ENCODE data around the gene CHTF18. TPM values are rescaled to one million over a fixed set of nuclear protein-coding genes. Genes with fewer than 3 reads are reported as not detected.

Gene CHTF18
- total RNA-seq, 1 donor from 2014 or later: 11.3 TPM

DNA sequence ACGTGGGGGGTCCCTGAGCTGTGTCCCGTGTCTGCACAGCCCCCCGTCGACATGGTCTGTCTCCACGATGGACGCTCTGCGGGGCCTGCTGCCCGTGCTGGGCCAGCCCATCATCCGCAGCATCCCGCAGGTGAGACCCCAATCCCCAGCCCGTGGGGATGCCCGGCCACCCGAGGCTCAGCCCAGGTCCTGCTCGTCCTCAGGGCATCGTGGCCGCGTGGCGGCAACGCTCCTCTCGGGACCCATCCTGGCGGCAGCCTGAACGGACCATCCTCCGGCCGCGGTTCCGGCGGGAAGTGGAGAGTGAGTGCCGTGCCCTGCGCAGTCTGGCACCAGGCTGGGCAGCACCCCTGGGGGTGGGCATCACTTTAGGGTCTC lies 22.9 kb upstream of the CHTF18 start:
- intact Hi-C loops (cut with DNase I): no loop called here
- ATAC-seq (no peak), DNase-seq (no peak)
- TF ChIP-seq, protein P1, sequence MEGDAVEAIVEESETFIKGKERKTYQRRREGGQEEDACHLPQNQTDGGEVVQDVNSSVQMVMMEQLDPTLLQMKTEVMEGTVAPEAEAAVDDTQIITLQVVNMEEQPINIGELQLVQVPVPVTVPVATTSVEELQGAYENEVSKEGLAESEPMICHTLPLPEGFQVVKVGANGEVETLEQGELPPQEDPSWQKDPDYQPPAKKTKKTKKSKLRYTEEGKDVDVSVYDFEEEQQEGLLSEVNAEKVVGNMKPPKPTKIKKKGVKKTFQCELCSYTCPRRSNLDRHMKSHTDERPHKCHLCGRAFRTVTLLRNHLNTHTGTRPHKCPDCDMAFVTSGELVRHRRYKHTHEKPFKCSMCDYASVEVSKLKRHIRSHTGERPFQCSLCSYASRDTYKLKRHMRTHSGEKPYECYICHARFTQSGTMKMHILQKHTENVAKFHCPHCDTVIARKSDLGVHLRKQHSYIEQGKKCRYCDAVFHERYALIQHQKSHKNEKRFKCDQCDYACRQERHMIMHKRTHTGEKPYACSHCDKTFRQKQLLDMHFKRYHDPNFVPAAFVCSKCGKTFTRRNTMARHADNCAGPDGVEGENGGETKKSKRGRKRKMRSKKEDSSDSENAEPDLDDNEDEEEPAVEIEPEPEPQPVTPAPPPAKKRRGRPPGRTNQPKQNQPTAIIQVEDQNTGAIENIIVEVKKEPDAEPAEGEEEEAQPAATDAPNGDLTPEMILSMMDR (IDR thresholded peaks at IDR 0.05): no peak
- Histone ChIP-seq H3K4me1 (peaks cover under 1% of the 10 kb centered on the region), H3K27me3 (ENCODE audit: low read depth) (no peaks in the 10 kb centered on the region), H3K27ac (no peak overlapping the region), H3K9me3 (no peaks in the 10 kb centered on the region), H3K4me3 (no peak overlapping the region), H3K36me3 (no peaks in the 10 kb centered on the region)

DNA sequence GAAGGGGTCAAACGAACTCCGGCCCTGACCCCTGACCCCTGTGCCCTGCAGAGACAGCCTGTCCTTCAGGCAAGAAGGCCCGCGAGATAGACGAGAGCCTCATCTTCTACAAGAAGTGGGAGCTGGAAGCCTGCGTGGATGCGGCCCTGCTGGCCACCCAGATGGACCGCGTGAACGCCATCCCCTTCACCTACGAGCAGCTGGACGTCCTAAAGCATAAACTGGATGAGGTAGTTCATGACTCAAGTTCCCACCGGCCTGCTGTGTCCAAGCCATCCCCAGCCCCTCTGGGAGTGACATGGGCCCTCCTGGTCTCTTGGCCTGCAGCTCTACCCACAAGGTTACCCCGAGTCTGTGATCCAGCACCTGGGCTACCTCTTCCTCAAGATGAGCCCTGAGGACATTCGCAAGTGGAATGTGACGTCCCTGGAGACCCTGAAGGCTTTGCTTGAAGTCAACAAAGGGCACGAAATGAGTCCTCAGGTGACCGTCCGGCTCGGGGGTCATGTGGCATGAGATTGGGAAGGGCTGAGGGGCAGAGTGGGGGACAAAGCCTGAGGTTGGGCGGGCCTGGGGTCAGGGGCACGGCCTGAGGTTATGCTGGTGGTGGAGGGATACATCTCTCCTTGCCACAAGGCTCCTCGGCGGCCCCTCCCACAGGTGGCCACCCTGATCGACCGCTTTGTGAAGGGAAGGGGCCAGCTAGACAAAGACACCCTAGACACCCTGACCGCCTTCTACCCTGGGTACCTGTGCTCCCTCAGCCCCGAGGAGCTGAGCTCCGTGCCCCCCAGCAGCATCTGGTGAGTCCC lies 22.2 kb upstream of the CHTF18 start:
- intact Hi-C loops (cut with DNase I): no loop called here
- no peaks in the 10 kb centered on the region for H3K4me1 ChIP-seq
- no peaks in the 10 kb centered on the region for H3K9me3 ChIP-seq
- no peak for ATAC-seq
- no peak for DNase-seq
- H3K36me3 ChIP-seq: no peaks in the 10 kb centered on the region
- H3K4me3 ChIP-seq: no peak overlapping the region
- H3K27ac ChIP-seq: no peak overlapping the region
- H3K27me3 ChIP-seq (ENCODE audit: low read depth): no peaks in the 10 kb centered on the region
- TF ChIP-seq, protein P1 (IDR thresholded peaks at IDR 0.05): no peak

DNA sequence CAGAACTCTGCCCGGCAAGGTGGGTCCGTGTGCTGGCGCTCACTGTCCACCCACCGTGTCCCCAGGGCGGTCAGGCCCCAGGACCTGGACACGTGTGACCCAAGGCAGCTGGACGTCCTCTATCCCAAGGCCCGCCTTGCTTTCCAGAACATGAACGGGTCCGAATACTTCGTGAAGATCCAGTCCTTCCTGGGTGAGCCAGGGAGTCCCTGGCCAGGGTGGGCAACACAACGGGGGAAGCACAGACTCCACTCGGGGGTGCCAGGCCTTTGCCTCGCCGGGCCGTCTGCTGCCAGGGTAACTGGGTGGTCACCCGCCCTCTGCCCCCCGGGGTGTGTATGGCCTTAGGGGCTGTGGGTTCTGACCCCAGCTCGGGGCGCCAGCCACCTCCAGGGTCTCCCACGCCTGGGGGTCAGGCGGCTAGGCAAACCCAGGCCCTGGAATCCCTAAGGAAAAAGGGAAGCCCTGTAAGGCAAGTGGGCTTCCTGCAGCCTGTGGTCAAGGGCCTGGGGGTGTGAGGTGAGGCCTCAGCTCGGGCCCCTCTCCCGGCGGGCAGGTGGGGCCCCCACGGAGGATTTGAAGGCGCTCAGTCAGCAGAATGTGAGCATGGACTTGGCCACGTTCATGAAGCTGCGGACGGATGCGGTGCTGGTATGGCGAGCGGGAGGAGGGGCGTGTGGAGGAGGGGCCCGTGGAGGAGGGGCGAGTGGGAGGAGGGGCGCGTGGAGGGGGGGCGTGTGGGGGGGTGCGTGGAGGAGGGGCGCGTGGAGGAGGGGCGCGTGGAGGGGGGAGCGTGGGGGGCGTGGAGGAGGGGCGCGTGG lies 21.4 kb upstream of the CHTF18 start:
- no peak overlapping the region for H3K4me3 ChIP-seq
- TF ChIP-seq, protein P1 (IDR thresholded peaks at IDR 0.05): no peak
- no peak for ATAC-seq
- DNase-seq: no peak
- intact Hi-C loops (cut with DNase I): no loop called here
- H3K27me3 ChIP-seq (ENCODE audit: low read depth): no peaks in the 10 kb centered on the region
- H3K36me3 ChIP-seq: no peaks in the 10 kb centered on the region
- H3K9me3 ChIP-seq: no peaks in the 10 kb centered on the region
- no peaks in the 10 kb centered on the region for H3K4me1 ChIP-seq
- no peak overlapping the region for H3K27ac ChIP-seq

DNA sequence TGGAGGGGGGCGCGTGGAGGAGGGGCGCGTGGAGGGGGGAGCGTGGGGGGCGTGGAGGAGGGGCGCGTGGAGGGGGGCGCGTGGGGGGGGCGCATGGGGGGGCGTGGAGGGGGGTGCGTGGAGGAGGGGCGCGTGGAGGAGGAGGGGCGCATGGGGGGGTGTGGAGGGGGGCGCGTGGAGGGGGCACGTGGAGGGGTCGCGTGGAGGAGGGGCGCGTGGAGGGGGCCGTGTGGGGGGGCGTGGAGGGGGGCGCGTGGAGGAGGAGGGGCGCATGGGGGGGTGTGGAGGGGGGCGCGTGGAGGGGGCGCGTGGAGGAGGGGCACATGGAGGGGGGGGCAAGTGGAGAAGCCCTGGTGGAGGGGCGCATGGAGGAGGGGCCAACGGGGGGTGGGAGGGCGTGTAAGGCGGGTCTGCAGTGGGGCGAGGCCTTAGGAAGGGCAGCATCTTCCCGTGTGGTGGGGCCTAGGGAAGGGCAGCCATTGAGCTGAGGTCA lies 20.6 kb upstream of the CHTF18 start:
- no peak for DNase-seq
- no peaks in the 10 kb centered on the region for H3K9me3 ChIP-seq
- H3K36me3 ChIP-seq: no peaks in the 10 kb centered on the region
- intact Hi-C loops (cut with DNase I): no loop called here
- no peaks in the 10 kb centered on the region for H3K4me1 ChIP-seq
- ATAC-seq: no peak
- H3K4me3 ChIP-seq: no peak overlapping the region
- H3K27ac ChIP-seq: no peak overlapping the region
- TF ChIP-seq, protein P1 (IDR thresholded peaks at IDR 0.05): no peak
- no peaks in the 10 kb centered on the region for H3K27me3 ChIP-seq (ENCODE audit: low read depth)

DNA sequence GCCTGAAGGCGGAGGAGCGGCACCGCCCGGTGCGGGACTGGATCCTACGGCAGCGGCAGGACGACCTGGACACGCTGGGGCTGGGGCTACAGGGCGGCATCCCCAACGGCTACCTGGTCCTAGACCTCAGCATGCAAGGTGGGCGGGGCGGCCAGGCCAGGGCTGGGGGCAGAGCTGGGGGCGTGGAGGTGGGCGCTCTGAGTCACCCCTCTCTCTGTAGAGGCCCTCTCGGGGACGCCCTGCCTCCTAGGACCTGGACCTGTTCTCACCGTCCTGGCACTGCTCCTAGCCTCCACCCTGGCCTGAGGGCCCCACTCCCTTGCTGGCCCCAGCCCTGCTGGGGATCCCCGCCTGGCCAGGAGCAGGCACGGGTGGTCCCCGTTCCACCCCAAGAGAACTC lies 20.0 kb upstream of the CHTF18 start:
- ATAC-seq (no peak), DNase-seq (no peak)
- no peak overlapping the region for H3K27ac ChIP-seq
- H3K9me3 ChIP-seq: no peaks in the 10 kb centered on the region
- TF ChIP-seq, protein P1 (IDR thresholded peaks at IDR 0.05): no peak
- H3K36me3 ChIP-seq: no peaks in the 10 kb centered on the region
- H3K4me3 ChIP-seq: no peak overlapping the region
- intact Hi-C loops (cut with DNase I): no loop called here
- no peaks in the 10 kb centered on the region for H3K27me3 ChIP-seq (ENCODE audit: low read depth)
- no peaks in the 10 kb centered on the region for H3K4me1 ChIP-seq

Measured in lower lobe of right lung (tissue), 2 donors.